Activated CD8-positive, alpha-beta memory T cell treated with anti-CD3 and anti-CD28 coated beads for 24 hours (primary cell): Measurements from ENCODE around the gene ASNSD1.

ENCODE experiments used
- DNase-seq: peaks from one replicate; pipeline ENCODE4 v3.0.0-alpha.2; 2020

Gene ASNSD1

GRCh38 chr2:189661148-189661956 lies at the start of gene ASNSD1:
ASNSD1 (plus strand) TSS chr2:189661459; CDS start chr2:189666133, 4,674 bp downstream.
- DNase-seq, result peak; percentile 98

- no peak for DNase-seq
Observed at GRCh38 chr2:189613077-189613636, 48.1 kb upstream of the ASNSD1 start.

GRCh38 chr2:189613650-189614420 lies 47.4 kb upstream of the ASNSD1 start:
- no peak for DNase-seq

- no peak for DNase-seq
Observed at GRCh38 chr2:189614585-189614984, 46.7 kb upstream of the ASNSD1 start.

GRCh38 chr2:189618197-189618596 lies 43.1 kb upstream of the ASNSD1 start:
- no peak for DNase-seq

- DNase-seq, result no peak
Observed at GRCh38 chr2:189621781-189622180, 39.5 kb upstream of the ASNSD1 start.

- no peak for DNase-seq
Observed at GRCh38 chr2:189623049-189623448, 38.2 kb upstream of the ASNSD1 start.

- DNase-seq, result no peak
Observed at GRCh38 chr2:189624648-189625355, 36.5 kb upstream of the ASNSD1 start.

- DNase-seq, result no peak
Observed at GRCh38 chr2:189625636-189626035, 35.6 kb upstream of the ASNSD1 start.

GRCh38 chr2:189627789-189628188 lies 33.5 kb upstream of the ASNSD1 start:
- no peak for DNase-seq

GRCh38 chr2:189628817-189629530 lies 32.3 kb upstream of the ASNSD1 start:
- DNase-seq, result no peak

- no peak for DNase-seq
Observed at GRCh38 chr2:189629531-189630453, 31.5 kb upstream of the ASNSD1 start.

GRCh38 chr2:189631849-189632248 lies 29.4 kb upstream of the ASNSD1 start:
- no peak for DNase-seq

- DNase-seq, result no peak
Observed at GRCh38 chr2:189633392-189633811, 27.9 kb upstream of the ASNSD1 start.

GRCh38 chr2:189635353-189635752 lies 25.9 kb upstream of the ASNSD1 start:
- no peak for DNase-seq

GRCh38 chr2:189638301-189639006 lies 22.8 kb upstream of the ASNSD1 start:
- no peak for DNase-seq

- DNase-seq, result no peak
Observed at GRCh38 chr2:189639007-189639609, 22.2 kb upstream of the ASNSD1 start.

- DNase-seq, result no peak
Observed at GRCh38 chr2:189641002-189641401, 20.3 kb upstream of the ASNSD1 start.

- DNase-seq, result no peak
Observed at GRCh38 chr2:189641590-189641989, 19.7 kb upstream of the ASNSD1 start.

- DNase-seq, result no peak
Observed at GRCh38 chr2:189646521-189646920, 14.7 kb upstream of the ASNSD1 start.
